Choroid plexus epithelial cell (primary cell): ENCODE measurements around the gene DLGAP1.

Experiments used
- DNase-seq: peaks from one replicate; pipeline ENCODE4 v3.0.0-alpha.2; 2010; ENCODE audit warnings: low read depth
- H3K4me3 ChIP-seq: 2 replicates; pipeline ENCODE4 v1.5.1; 2011; ENCODE audit warnings: low read depth, mild to moderate bottlenecking, control low read depth, low read length, moderate library complexity
- CTCF ChIP-seq: conservative IDR thresholded peaks from 2 replicates; pipeline ENCODE4 v1.5.1; 2011; ENCODE audit warnings: low read depth, mild to moderate bottlenecking, control low read depth, inconsistent platforms, low read length, moderate library complexity

Gene DLGAP1

GRCh38 chr18:3875961-3876360, 579.1 kb downstream of the DLGAP1 start:
- no peak overlapping the region for H3K4me3 ChIP-seq
- DNase-seq = no peak
- no peak for TF ChIP-seq CTCF

DNA sequence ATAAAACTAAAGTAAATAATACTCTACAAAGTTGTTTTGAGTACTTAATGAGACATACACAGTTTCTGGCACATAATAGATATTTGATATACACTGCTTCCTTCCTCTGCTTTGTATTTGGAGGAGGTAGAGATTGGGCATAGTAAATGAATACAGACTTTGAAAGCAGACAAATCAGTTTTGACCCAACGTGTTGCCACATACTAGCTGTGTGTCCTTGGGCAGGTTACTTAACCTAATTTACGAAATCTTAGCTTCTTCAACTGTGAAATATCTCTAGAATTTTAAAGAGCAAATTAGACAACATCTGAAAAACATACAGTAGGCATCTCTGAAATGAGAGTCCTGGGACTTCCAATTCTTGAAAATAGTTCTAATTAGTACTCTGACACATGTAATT, 579.7 kb downstream of the DLGAP1 start:
- no peak overlapping the region for H3K4me3 ChIP-seq
- TF ChIP-seq CTCF = no peak
- no peak for DNase-seq

DNA sequence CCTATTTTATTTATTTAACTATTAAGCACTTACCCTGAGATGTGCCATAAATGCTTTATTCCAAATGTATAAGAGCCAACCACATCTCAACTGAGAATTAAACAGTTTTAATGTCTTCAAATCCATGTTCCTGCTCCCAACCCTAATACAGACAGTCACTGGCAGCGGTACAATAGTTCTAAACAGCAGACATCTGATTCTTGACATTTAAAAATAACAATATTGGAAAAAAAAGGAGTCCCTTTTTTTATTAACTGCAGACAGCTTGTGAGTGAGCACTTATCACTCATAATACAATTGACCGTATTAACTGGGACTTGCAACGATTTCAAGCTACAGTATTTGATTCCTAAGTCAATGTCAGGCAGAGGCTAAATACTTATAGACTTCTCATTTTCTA, 580.5 kb downstream of the DLGAP1 start:
- H3K4me3 ChIP-seq = no peak overlapping the region
- no peak for TF ChIP-seq CTCF
- DNase-seq = no peak

GRCh38 chr18:3874125-3874524, 581.0 kb downstream of the DLGAP1 start:
- no peak for TF ChIP-seq CTCF
- no peak for DNase-seq
- no peak overlapping the region for H3K4me3 ChIP-seq

- no peak overlapping the region for H3K4me3 ChIP-seq
- no peak for DNase-seq
- no peak for TF ChIP-seq CTCF
Observed at GRCh38 chr18:3873698-3874097, 581.4 kb downstream of the DLGAP1 start.

- no peak overlapping the region for H3K4me3 ChIP-seq
- no peak for DNase-seq
- no peak for TF ChIP-seq CTCF
Observed at GRCh38 chr18:3873211-3873610, 581.9 kb downstream of the DLGAP1 start.

GRCh38 chr18:3872641-3873040, 582.5 kb downstream of the DLGAP1 start:
- no peak for TF ChIP-seq CTCF
- no peak overlapping the region for H3K4me3 ChIP-seq
- no peak for DNase-seq
